Loucy (cell line): Measurements from ENCODE around the gene SLC17A7.

Source experiments
- H2AFZ ChIP-seq: fragments of 200-600 bp; sonication (generic); 2 replicates; pipeline ENCODE4 v1.6.0; 2016; ENCODE audit warnings: antibody characterized with exemption, mild to moderate bottlenecking, low read length, moderate library complexity
- H3F3A ChIP-seq: fragments of 200-600 bp; 2 replicates; pipeline ENCODE4 v1.6.0; 2016; ENCODE audit warnings: antibody characterized with exemption, low read depth, mild to moderate bottlenecking
- H3K27me3 ChIP-seq: fragments of 200-600 bp; sonication (generic); 2 replicates; pipeline ENCODE4 v1.6.1; 2014; ENCODE audit warnings: low read length, mild to moderate bottlenecking; ENCODE audit not compliant: insufficient read depth, poor library complexity, severe bottlenecking
- H3K36me3 ChIP-seq: fragments of 200-600 bp; sonication (generic); 2 replicates; pipeline ENCODE4 v1.6.1; 2016; ENCODE audit warnings: low read length; ENCODE audit not compliant: insufficient read depth
- H3K4me1 ChIP-seq: fragments of 200-600 bp; sonication (generic); 2 replicates; pipeline ENCODE4 v1.5.1; 2014; ENCODE audit warnings: low read length, mild to moderate bottlenecking; ENCODE audit not compliant: insufficient read depth, poor library complexity, severe bottlenecking
- H3K4me2 ChIP-seq: fragments of 200-600 bp; sonication (generic); 2 replicates; pipeline ENCODE4 v1.6.0; 2014; ENCODE audit warnings: antibody characterized with exemption, low read length, low read depth, mild to moderate bottlenecking; ENCODE audit not compliant: poor library complexity, severe bottlenecking
- H3K4me3 ChIP-seq: fragments of 200-600 bp; sonication (generic); 2 replicates; pipeline ENCODE4 v1.5.1; 2014; ENCODE audit warnings: low read length, mild to moderate bottlenecking, mixed read lengths; ENCODE audit not compliant: poor library complexity, severe bottlenecking
- H3K79me2 ChIP-seq: fragments of 200-600 bp; sonication (generic); 2 replicates; pipeline ENCODE4 v1.6.1; 2014; ENCODE audit warnings: low read length; ENCODE audit not compliant: insufficient read depth
- H3K9ac ChIP-seq: fragments of 200-600 bp; sonication (generic); 2 replicates; pipeline ENCODE4 v1.6.0; 2014; ENCODE audit warnings: mild to moderate bottlenecking, low read depth, low read length, moderate library complexity; ENCODE audit not compliant: poor library complexity, severe bottlenecking
- H3K9me2 ChIP-seq: fragments of 200-600 bp; sonication (generic); replicated peaks from 2 replicates; pipeline ENCODE4 v1.6.1; 2016; ENCODE audit warnings: low read depth, low read length, mixed read lengths
- H3K9me3 ChIP-seq: fragments of 200-600 bp; sonication (generic); 2 replicates; pipeline ENCODE4 v1.6.1; 2014; ENCODE audit warnings: mild to moderate bottlenecking, antibody characterized with exemption, low read length, low read depth; ENCODE audit not compliant: insufficient read depth
- H4K20me1 ChIP-seq: fragments of 200-600 bp; sonication (generic); 2 replicates; pipeline ENCODE4 v1.6.0; 2014; ENCODE audit warnings: antibody characterized with exemption, low read length, mild to moderate bottlenecking; ENCODE audit not compliant: insufficient read depth, poor library complexity, severe bottlenecking
- EZH2phosphoT487 ChIP-seq: fragments of 200-600 bp; IDR thresholded peaks from 2 replicates; pipeline ENCODE4 v1.6.1; 2018; ENCODE audit warnings: antibody characterized with exemption, mild to moderate bottlenecking, moderate library complexity, borderline replicate concordance
- TF ChIP-seq, protein P1 (sequence below): fragments of 200-600 bp; sonication (generic); conservative IDR thresholded peaks from 2 replicates; pipeline ENCODE4 v1.5.1; 2014; ENCODE audit warnings: mild to moderate bottlenecking, antibody characterized with exemption, low read length

SLC17A7 gene

GRCh38 chr19:49468199-49468598 lies 26.9 kb upstream of the SLC17A7 start:
- H3K36me3 ChIP-seq: no peaks in the 10 kb centered on the region; the same call in 1 of the 2 replicates
- TF ChIP-seq, protein P1, sequence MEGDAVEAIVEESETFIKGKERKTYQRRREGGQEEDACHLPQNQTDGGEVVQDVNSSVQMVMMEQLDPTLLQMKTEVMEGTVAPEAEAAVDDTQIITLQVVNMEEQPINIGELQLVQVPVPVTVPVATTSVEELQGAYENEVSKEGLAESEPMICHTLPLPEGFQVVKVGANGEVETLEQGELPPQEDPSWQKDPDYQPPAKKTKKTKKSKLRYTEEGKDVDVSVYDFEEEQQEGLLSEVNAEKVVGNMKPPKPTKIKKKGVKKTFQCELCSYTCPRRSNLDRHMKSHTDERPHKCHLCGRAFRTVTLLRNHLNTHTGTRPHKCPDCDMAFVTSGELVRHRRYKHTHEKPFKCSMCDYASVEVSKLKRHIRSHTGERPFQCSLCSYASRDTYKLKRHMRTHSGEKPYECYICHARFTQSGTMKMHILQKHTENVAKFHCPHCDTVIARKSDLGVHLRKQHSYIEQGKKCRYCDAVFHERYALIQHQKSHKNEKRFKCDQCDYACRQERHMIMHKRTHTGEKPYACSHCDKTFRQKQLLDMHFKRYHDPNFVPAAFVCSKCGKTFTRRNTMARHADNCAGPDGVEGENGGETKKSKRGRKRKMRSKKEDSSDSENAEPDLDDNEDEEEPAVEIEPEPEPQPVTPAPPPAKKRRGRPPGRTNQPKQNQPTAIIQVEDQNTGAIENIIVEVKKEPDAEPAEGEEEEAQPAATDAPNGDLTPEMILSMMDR: no peak
- no peak for TF ChIP-seq EZH2phosphoT487

DNA sequence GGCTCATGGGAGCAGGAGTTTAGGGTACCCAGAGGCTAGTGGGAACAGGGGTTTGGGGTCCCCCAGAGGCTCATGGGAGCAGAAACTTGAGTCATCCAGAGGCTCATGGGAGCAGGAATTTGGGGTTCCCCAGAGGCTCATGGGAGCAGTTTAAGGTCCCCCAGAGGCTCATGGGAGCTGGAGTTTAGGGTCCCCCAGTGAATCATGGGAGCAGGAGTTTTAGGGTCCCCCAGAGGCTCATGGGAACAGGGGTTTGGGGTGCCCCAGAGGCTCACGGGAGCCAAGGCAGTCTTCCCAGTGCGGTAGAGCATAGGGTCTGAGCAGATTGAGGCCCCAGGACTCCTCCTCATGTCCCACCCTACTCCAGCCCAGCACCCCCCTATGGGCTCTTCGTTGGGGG lies 24.0 kb upstream of the SLC17A7 start:
- Histone ChIP-seq H3K9me3 (no peaks in the 10 kb centered on the region), H3K79me2 (no peaks in the 10 kb centered on the region), H3K4me1 (peaks cover 17% of the 10 kb centered on the region), H3K9me2 (no peaks in the 10 kb centered on the region), H3F3A (peaks cover 11% of the 10 kb centered on the region), H3K27me3 (no peaks in the 10 kb centered on the region), H3K4me3 (no peak overlapping the region), H3K4me2 (no peak overlapping the region), H3K36me3 (no peaks in the 10 kb centered on the region; the same call in 1 of the 2 replicates), H3K9ac (no peak overlapping the region), H2AFZ (no peak overlapping the region), H4K20me1 (no peaks in the 10 kb centered on the region)
- TF ChIP-seq EZH2phosphoT487: no peak
- TF ChIP-seq, protein P1: no peak

More at GRCh38 chr19:49468199-49468598, 26.9 kb upstream of the SLC17A7 start:
- H3K9me2 ChIP-seq: no peaks in the 10 kb centered on the region
- peak overlapping the region; percentile 55 for H3K9ac ChIP-seq
- H3K4me3 ChIP-seq: peak overlapping the region; percentile 66
- H3F3A ChIP-seq: peaks cover 19% of the 10 kb centered on the region
- no peak overlapping the region for H2AFZ ChIP-seq
- no peaks in the 10 kb centered on the region for H3K9me3 ChIP-seq
- peaks cover 36% of the 10 kb centered on the region for H3K4me1 ChIP-seq
- no peaks in the 10 kb centered on the region for H3K79me2 ChIP-seq
- no peaks in the 10 kb centered on the region for H4K20me1 ChIP-seq
- H3K4me2 ChIP-seq: peak overlapping the region; percentile 72
- H3K27me3 ChIP-seq: no peaks in the 10 kb centered on the region

- no peaks in the 10 kb centered on the region for H3K27me3 ChIP-seq
- H4K20me1 ChIP-seq: no peaks in the 10 kb centered on the region
- no peaks in the 10 kb centered on the region for H3K9me2 ChIP-seq
- 0 out of 2 replicates have a peak, but pooled peaks cover 2% of the 10 kb centered on the region for H3K79me2 ChIP-seq
- H3K4me2 ChIP-seq: no peak overlapping the region
- no peak overlapping the region for H3K9ac ChIP-seq
- H3K4me1 ChIP-seq: peaks cover 12% of the 10 kb centered on the region
- H3K4me3 ChIP-seq: no peak overlapping the region
- H2AFZ ChIP-seq: no peak overlapping the region
- no peaks in the 10 kb centered on the region; the same call in 1 of the 2 replicates for H3K36me3 ChIP-seq
- TF ChIP-seq, protein P1: no peak
- H3K9me3 ChIP-seq: no peaks in the 10 kb centered on the region
- H3F3A ChIP-seq: peaks cover 6% of the 10 kb centered on the region
Observed at GRCh38 chr19:49463960-49464740, 22.8 kb upstream of the SLC17A7 start.
